Spleen (tissue), 11 donors: Measurements from ENCODE around the gene SLC17A1. TPM values are rescaled to one million over a fixed set of nuclear protein-coding genes. Genes with fewer than 3 reads are reported as not detected.

Experiments used
- DNase-seq: peaks from one replicate; pipeline ENCODE4 v3.0.0-alpha.2; 2020
- H3K27ac ChIP-seq, 8 donors: fragments of 200-600 bp; sonication (generic) in 7 of 8; 1 replicate in 4 of 8; 2 replicates in 4 of 8; pipeline versions ENCODE4 v1.5.0 to v1.8.0; 2016 to 2021; ENCODE audit warnings: inconsistent platforms in 4 of 8, mild to moderate bottlenecking in 4 of 8, moderate library complexity in 1 of 8
- H3K27me3 ChIP-seq, 7 donors: fragments of 200-600 bp; sonication (generic) in 6 of 7; replicated peaks in 1 of 7; 1 replicate in 4 of 7; 2 replicates in 3 of 7; pipeline versions ENCODE4 v1.5.0 to v1.8.0; 2016 to 2021; ENCODE audit warnings: inconsistent platforms in 3 of 7, mild to moderate bottlenecking in 1 of 7
- H3K36me3 ChIP-seq, 6 donors: fragments of 200-600 bp; sonication (generic) in 5 of 6; 1 replicate in 4 of 6; 2 replicates in 2 of 6; pipeline versions ENCODE4 v1.5.0 to v1.8.0; 2016 to 2021; ENCODE audit warnings: inconsistent platforms in 2 of 6
- H3K4me1 ChIP-seq, 6 donors: fragments of 200-600 bp; sonication (generic) in 5 of 6; 1 replicate in 3 of 6; 2 replicates in 3 of 6; pipeline versions ENCODE4 v1.5.0 to v1.8.0; 2016 to 2021; ENCODE audit warnings: inconsistent platforms in 3 of 6
- H3K4me3 ChIP-seq, 8 donors: fragments of 200-600 bp; sonication (generic) in 7 of 8; 1 replicate in 4 of 8; 2 replicates in 4 of 8; pipeline versions ENCODE4 v1.5.0 to v1.8.0; 2016 to 2021; ENCODE audit warnings: inconsistent platforms in 4 of 8, mild to moderate bottlenecking in 4 of 8, moderate library complexity in 2 of 8
- H3K9me3 ChIP-seq, 8 donors: fragments of 200-600 bp; sonication (generic) in 7 of 8; 1 replicate in 4 of 8; 2 replicates in 4 of 8; pipeline versions ENCODE4 v1.5.0 to v1.8.0; 2016 to 2021; ENCODE audit warnings: inconsistent platforms in 4 of 8
- POLR2A ChIP-seq, 3 donors: fragments of 450-650 bp; IDR thresholded peaks; one replicate each; pipeline ENCODE4 v1.5.1; 2017; ENCODE audit warnings: antibody characterized with exemption in 3 of 3, mild to moderate bottlenecking in 1 of 3
- POLR2AphosphoS5 ChIP-seq, 3 donors: sonication (generic); formaldehyde crosslinking; IDR thresholded peaks; one replicate each; pipeline ENCODE4 v1.5.1; 2017; ENCODE audit warnings: antibody characterized with exemption in 3 of 3
- WGBS, 5 donors: extraction: QIAGEN DNeasy Blood & Tissue Kit in 3 of 5; methylation state at CpG; one replicate each; pipeline versions ENCODE4 v1.1.5 to v1.1.7; 2013 to 2018; 5-methylcytosine and 5-hydroxymethylcytosine counted together
- intact Hi-C: fragments of 100-400 bp; cut with DNase I; formaldehyde crosslinking; loops from one replicate; pipeline ENCODE4 v1.15.0; 2023; ENCODE audit warnings: low total_unique reads
- polyA plus RNA-seq, 3 donors: library from polyadenylated mRNA; stranded (reverse); fragments of 200-250 nt; gene quantifications; one replicate each; pipeline ENCODE4 v1.2.1, GENCODE V29; 2013
- total RNA-seq, 7 donors: library from RNA; depleted of rRNA in 3 of 7; stranded (reverse); fragments of >200 nt in 3 of 7; fragmentation: NEBNext Ultra II Directional in 4 of 7; extraction: Animal tissue kit (Norgen Biotek cat#: 25700) in 4 of 7; gene quantifications; one replicate each; pipeline versions ENCODE4 v1.1.0 to v1.2.1, GENCODE V29; 2016 to 2021
- TF ChIP-seq, protein P1 (sequence below), 11 experiments: fragments of 200-600 bp in 7 of 11; fragments of 450-650 bp in 4 of 11; sonication (generic) in 4 of 11; IDR thresholded peaks in 8 of 11; conservative IDR thresholded peaks in 3 of 11; 1 replicate in 7 of 11; 2 replicates in 4 of 11; pipeline versions ENCODE4 v1.4.0 to v1.8.0; 2016 to 2021; ENCODE audit warnings: antibody characterized with exemption in 11 of 11, inconsistent platforms in 4 of 11, mild to moderate bottlenecking in 1 of 11
- donor health status: healthy with polysubstance abuse.
- donor health status: DM: no; HTN: no; CAD: no; lungs with moderate emphysema.
- donor health status: DM: no; HTN: no; CAD: no.
- donor health status: Bipolar disorder and iron deficiency.
- donor health status: healthy.
- donor health status: DM: no; HTN: no; CAD: no.
- donor health status: DM: yes; HTN: yes; CAD: no.

The SLC17A1 gene
- total and polyA plus RNA-seq, 10 donors: not detected

DNA sequence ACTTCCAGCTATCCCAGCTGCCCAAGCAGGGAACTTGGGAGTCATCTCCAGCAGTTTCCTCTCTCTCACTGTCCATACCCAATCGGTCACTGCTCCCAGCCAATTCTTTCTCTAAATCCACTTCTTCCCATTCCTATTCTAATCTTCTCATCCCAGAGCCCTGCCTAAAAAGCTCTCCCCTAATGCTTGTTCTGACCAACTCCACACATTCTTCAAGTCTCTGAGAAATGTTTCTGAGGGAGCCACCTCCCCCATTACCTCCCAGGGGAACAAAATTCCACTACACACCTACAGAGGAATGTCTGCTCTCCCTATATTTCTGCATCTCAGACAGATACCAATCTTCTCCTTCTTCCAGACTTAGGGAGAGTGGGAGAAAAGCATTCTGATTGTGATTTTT lies 63.3 kb downstream of the SLC17A1 start:
- H3K9me3 ChIP-seq: no peaks in the 10 kb centered on the region
- H3K4me3 ChIP-seq: no peak overlapping the region
- H3K36me3 ChIP-seq: no peaks in the 10 kb centered on the region
- intact Hi-C loops: no loop called here
- TF ChIP-seq POLR2AphosphoS5 (IDR thresholded peaks at IDR 0.05) (no peak), POLR2A (IDR thresholded peaks at IDR 0.05) (no peak)
- TF ChIP-seq, protein P1, sequence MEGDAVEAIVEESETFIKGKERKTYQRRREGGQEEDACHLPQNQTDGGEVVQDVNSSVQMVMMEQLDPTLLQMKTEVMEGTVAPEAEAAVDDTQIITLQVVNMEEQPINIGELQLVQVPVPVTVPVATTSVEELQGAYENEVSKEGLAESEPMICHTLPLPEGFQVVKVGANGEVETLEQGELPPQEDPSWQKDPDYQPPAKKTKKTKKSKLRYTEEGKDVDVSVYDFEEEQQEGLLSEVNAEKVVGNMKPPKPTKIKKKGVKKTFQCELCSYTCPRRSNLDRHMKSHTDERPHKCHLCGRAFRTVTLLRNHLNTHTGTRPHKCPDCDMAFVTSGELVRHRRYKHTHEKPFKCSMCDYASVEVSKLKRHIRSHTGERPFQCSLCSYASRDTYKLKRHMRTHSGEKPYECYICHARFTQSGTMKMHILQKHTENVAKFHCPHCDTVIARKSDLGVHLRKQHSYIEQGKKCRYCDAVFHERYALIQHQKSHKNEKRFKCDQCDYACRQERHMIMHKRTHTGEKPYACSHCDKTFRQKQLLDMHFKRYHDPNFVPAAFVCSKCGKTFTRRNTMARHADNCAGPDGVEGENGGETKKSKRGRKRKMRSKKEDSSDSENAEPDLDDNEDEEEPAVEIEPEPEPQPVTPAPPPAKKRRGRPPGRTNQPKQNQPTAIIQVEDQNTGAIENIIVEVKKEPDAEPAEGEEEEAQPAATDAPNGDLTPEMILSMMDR (IDR thresholded peaks at IDR 0.05 in 8 of 11, conservative IDR thresholded peaks at IDR 0.05 in 3 of 11): no peak
- H3K27me3 ChIP-seq: peaks cover 0 to 3% (median 0%) of the 10 kb centered on the region in 7 donors
- WGBS, 5 donors: 76 to 93% (median 83%) methylated on average over 1 of the region's 1 CpG
- no peak for DNase-seq
- no peaks in the 10 kb centered on the region for H3K4me1 ChIP-seq
- H3K27ac ChIP-seq: no peak overlapping the region

DNA sequence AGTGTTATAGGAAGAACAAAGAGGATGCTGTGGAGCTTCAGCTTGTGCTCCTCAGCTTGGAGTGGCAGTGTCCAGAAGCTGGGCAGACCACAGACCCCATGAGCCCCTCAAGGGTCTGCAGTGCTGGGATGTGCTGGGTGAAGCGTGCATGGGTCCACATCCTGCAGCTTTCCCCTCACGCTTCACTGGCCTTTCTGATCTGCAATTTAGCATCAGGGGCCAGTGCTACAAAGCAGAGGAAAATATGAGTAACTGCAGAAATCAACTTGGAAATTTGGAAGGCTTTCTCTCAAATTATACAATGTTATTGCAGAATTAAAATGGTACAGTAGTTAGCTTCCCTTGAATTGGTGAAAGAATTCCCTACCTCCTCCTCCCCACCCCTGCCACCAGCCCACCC lies 67.2 kb downstream of the SLC17A1 start:
- intact Hi-C loops: no loop called here
- no peaks in the 10 kb centered on the region for H3K9me3 ChIP-seq
- no peak overlapping the region for H3K4me3 ChIP-seq
- WGBS, 5 donors: 75 to 93% (median 91%) methylated on average over 2 of the region's 2 CpGs
- no peaks in the 10 kb centered on the region for H3K4me1 ChIP-seq
- no peak for DNase-seq
- H3K27ac ChIP-seq: no peak overlapping the region
- H3K27me3 ChIP-seq: peaks cover 0 to 5% (median 0%) of the 10 kb centered on the region in 7 donors
- H3K36me3 ChIP-seq: no peaks in the 10 kb centered on the region
- TF ChIP-seq, protein P1 (IDR thresholded peaks at IDR 0.05 in 8 of 11, conservative IDR thresholded peaks at IDR 0.05 in 3 of 11): no peak
- TF ChIP-seq POLR2A (IDR thresholded peaks at IDR 0.05) (no peak), POLR2AphosphoS5 (IDR thresholded peaks at IDR 0.05) (no peak)

DNA sequence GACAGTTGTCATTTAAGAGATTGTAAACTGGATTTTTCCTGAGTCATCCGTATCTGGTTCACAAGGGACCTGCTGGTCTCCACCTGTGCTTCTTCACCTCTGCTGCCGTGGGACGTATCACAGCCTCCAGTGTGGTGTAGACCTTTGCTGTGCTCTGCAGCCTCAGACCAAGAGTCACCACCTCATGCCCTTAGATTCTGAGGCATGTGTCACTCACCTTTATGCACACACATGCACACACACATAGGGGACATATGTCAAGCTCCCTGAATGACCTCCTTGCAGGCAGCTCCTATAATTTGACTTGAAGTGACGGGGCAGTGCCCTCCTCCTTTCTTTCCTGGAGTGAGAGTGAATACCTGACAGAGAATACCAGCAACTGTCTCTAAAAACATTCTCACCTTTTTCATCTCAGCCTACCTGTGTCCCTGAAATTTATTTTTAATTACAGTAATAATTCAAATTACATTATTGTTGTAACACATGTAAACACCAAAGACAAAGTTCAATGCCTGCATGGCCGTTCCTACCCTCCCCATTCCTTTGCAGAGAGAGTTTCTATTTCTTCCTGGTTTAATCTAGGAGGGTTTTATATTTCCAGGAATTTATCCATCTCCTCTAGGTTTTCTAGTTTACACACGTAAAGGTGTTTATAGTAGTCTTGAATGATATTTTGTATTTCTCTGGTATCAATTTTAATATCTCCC lies 73.8 kb downstream of the SLC17A1 start:
- H3K27ac ChIP-seq: no peak overlapping the region
- no peaks in the 10 kb centered on the region for H3K36me3 ChIP-seq
- intact Hi-C loops: no loop called here
- no peak overlapping the region for H3K4me3 ChIP-seq
- no peak for DNase-seq
- H3K4me1 ChIP-seq: no peaks in the 10 kb centered on the region
- no peaks in the 10 kb centered on the region for H3K27me3 ChIP-seq
- H3K9me3 ChIP-seq: no peaks in the 10 kb centered on the region
- no peak for TF ChIP-seq POLR2A (IDR thresholded peaks at IDR 0.05)
- TF ChIP-seq, protein P1 (IDR thresholded peaks at IDR 0.05 in 8 of 11, conservative IDR thresholded peaks at IDR 0.05 in 3 of 11): no peak
- no peak for TF ChIP-seq POLR2AphosphoS5 (IDR thresholded peaks at IDR 0.05)
- WGBS, 5 donors: 74 to 88% (median 83%) methylated on average over 6 of the region's 6 CpGs

DNA sequence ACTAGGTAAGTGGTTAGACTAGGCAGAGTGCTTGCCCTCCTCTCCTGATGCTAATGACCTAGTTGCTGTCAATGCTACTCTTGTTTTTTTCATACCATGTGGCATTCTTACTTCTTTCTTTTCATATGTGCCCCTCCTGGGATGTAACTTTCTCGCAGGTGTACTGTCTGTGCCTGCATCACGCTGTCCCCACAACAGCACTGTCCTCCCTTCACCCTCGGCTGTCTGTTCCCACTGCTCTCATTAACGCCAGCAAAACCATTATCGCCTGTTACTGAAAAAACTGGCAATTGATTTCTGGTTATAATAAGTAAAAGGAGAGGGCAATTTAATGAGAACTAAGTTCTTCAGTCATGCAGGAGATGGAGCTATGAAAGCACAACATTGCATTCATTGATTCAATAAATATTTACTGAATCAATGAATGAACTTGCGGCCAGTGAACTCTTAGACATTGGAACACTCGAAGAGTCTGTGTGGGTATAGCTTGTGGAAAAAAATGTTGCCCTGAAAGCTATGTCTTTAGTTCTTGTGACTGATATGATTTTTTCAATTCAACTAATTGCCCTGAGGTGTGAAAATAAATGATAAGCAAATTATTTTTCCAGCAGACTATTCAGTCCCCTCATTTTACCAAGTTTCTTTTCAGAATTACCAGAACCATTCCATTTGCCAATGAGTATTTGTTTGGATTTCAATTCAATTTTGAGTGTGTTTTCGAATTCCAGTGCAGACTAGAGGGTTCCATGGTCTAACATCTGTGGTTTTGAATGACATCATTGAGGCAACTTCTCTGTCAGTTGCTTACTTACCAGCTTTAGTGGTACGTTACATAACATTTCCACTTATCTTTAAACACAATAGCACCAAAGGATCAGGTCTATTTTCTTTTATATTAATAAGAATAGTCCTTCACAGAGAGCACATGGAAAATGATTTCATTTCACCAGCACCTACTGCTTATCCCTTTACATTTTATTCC lies 75.2 kb downstream of the SLC17A1 start:
- Histone ChIP-seq H3K4me3 (no peak overlapping the region), H3K36me3 (no peaks in the 10 kb centered on the region), H3K27me3 (no peaks in the 10 kb centered on the region), H3K27ac (no peak overlapping the region), H3K9me3 (no peaks in the 10 kb centered on the region), H3K4me1 (no peaks in the 10 kb centered on the region)
- intact Hi-C loops: no loop called here
- WGBS, 5 donors: 82 to 89% (median 84%) methylated on average over 9 of the region's 9 CpGs
- no peak for DNase-seq
- TF ChIP-seq POLR2A (IDR thresholded peaks at IDR 0.05): no peak
- TF ChIP-seq POLR2AphosphoS5 (IDR thresholded peaks at IDR 0.05): no peak
- TF ChIP-seq, protein P1 (IDR thresholded peaks at IDR 0.05 in 8 of 11, conservative IDR thresholded peaks at IDR 0.05 in 3 of 11): no peak
